Right atrium auricular region (tissue), 2 donors: Measurements from ENCODE around the gene CCR5. TPM values are rescaled to one million over a fixed set of nuclear protein-coding genes. Genes with fewer than 3 reads are reported as not detected.

ENCODE experiments used
- DNase-seq: peaks from one replicate; pipeline ENCODE4 v3.0.0-alpha.2; 2019; ENCODE audit warnings: low spot score
- H3K27ac ChIP-seq, 2 donors: fragments of 200-600 bp; sonication (generic); 1 replicate in 1 of 2; 2 replicates in 1 of 2; pipeline ENCODE4 v1.5.1; 2016 to 2019
- H3K27me3 ChIP-seq, 2 donors: fragments of 200-600 bp; sonication (generic); one replicate each; pipeline versions ENCODE4 v1.5.1 to v1.6.0; 2017 to 2019
- H3K36me3 ChIP-seq: fragments of 200-600 bp; sonication (generic); one replicate; pipeline ENCODE4 v1.5.1; 2016
- H3K4me1 ChIP-seq, 2 donors: fragments of 200-600 bp; sonication (generic); one replicate each; pipeline versions ENCODE4 v1.5.1 to v1.6.0; 2017 to 2019
- H3K4me3 ChIP-seq, 2 donors: fragments of 200-600 bp; sonication (generic); 1 replicate in 1 of 2; 2 replicates in 1 of 2; pipeline ENCODE4 v1.5.1; 2017 to 2019; ENCODE audit warnings: mild to moderate bottlenecking in 1 of 2, moderate library complexity in 1 of 2
- H3K9me3 ChIP-seq, 2 donors: fragments of 200-600 bp; sonication (generic); one replicate each; pipeline ENCODE4 v1.5.1; 2019
- CTCF ChIP-seq, 2 donors: fragments of 200-600 bp; sonication (generic); IDR thresholded peaks; one replicate each; pipeline ENCODE4 v1.5.1; 2019; ENCODE audit warnings: antibody characterized with exemption in 2 of 2
- total RNA-seq, 2 donors: library from RNA; depleted of rRNA; stranded (reverse); fragments of >200 nt; gene quantifications; one replicate each; pipeline ENCODE4 v1.1.0, GENCODE V29; 2016

Gene CCR5
- total RNA-seq, 2 donors from 2014 or later = 1.1 TPM; not detected in 1

- no peak for TF ChIP-seq CTCF (IDR thresholded peaks at IDR 0.05)
- H3K27me3 ChIP-seq = no peaks in the 10 kb centered on the region
- H3K4me1 ChIP-seq = peaks cover 0 to 5% of the 10 kb centered on the region in 2 donors
- H3K9me3 ChIP-seq = no peaks in the 10 kb centered on the region
- H3K36me3 ChIP-seq = no peaks in the 10 kb centered on the region
- DNase-seq = no peak
- H3K4me3 ChIP-seq = no peak overlapping the region
- H3K27ac ChIP-seq = no peak overlapping the region
Measured at GRCh38 chr3:46398186-46398955, 27.6 kb downstream of the CCR5 start.

GRCh38 chr3:46399098-46399497, 28.4 kb downstream of the CCR5 start:
- Histone ChIP-seq H3K27ac (no peak overlapping the region), H3K27me3 (no peaks in the 10 kb centered on the region), H3K4me1 (peaks cover 0 to 5% of the 10 kb centered on the region in 2 donors), H3K9me3 (no peaks in the 10 kb centered on the region), H3K4me3 (no peak overlapping the region), H3K36me3 (no peaks in the 10 kb centered on the region)
- TF ChIP-seq CTCF (IDR thresholded peaks at IDR 0.05) = no peak
- no peak for DNase-seq

GRCh38 chr3:46399557-46399956, 28.8 kb downstream of the CCR5 start:
- Histone ChIP-seq H3K36me3 (no peaks in the 10 kb centered on the region), H3K4me3 (no peak overlapping the region), H3K27ac (no peak overlapping the region), H3K4me1 (peaks cover 0 to 5% of the 10 kb centered on the region in 2 donors), H3K9me3 (no peaks in the 10 kb centered on the region), H3K27me3 (no peaks in the 10 kb centered on the region)
- no peak for DNase-seq
- TF ChIP-seq CTCF (IDR thresholded peaks at IDR 0.05) = no peak

- Histone ChIP-seq H3K27ac (no peak overlapping the region), H3K4me1 (peaks cover 0 to 10% of the 10 kb centered on the region in 2 donors), H3K27me3 (no peaks in the 10 kb centered on the region), H3K4me3 (no peak overlapping the region), H3K9me3 (no peaks in the 10 kb centered on the region), H3K36me3 (no peaks in the 10 kb centered on the region)
- no peak for DNase-seq
- no peak for TF ChIP-seq CTCF (IDR thresholded peaks at IDR 0.05)
Measured at GRCh38 chr3:46400000-46400734, 29.4 kb downstream of the CCR5 start.

GRCh38 chr3:46400846-46401245, 30.1 kb downstream of the CCR5 start:
- DNase-seq = no peak
- Histone ChIP-seq H3K36me3 (no peaks in the 10 kb centered on the region), H3K27ac (no peak overlapping the region), H3K27me3 (no peaks in the 10 kb centered on the region), H3K9me3 (no peaks in the 10 kb centered on the region), H3K4me1 (peaks cover 0 to 15% of the 10 kb centered on the region in 2 donors), H3K4me3 (no peak overlapping the region)
- TF ChIP-seq CTCF (IDR thresholded peaks at IDR 0.05) = no peak
